Trophoblast cell (in vitro differentiated cells and primary cell): ENCODE results near the gene RBM33.

Experiments used
- DNase-seq, 2 donors: peaks; one replicate each; pipeline ENCODE4 v3.0.0-alpha.2; 2016
- H2AFZ ChIP-seq: 2 replicates; pipeline ENCODE4 v1.6.1; 2013; ENCODE audit warnings: low read length, moderate library complexity, mild to moderate bottlenecking; ENCODE audit not compliant: insufficient read depth, poor library complexity
- H2AK5ac ChIP-seq: 2 replicates; pipeline ENCODE4 v1.6.1; 2013; ENCODE audit warnings: mild to moderate bottlenecking, low read length
- H2BK120ac ChIP-seq: 2 replicates; pipeline ENCODE4 v1.6.1; 2013; ENCODE audit warnings: low read length, mild to moderate bottlenecking, moderate library complexity; ENCODE audit not compliant: insufficient read depth, poor library complexity
- H2BK12ac ChIP-seq: 2 replicates; pipeline ENCODE4 v1.6.1; 2013; ENCODE audit warnings: mild to moderate bottlenecking, low read length, moderate library complexity
- H2BK5ac ChIP-seq: 2 replicates; pipeline ENCODE4 v1.6.1; 2013; ENCODE audit warnings: low read length, low read depth, moderate library complexity, mild to moderate bottlenecking; ENCODE audit not compliant: poor library complexity
- H3K14ac ChIP-seq: 2 replicates; pipeline ENCODE4 v1.6.1; 2013; ENCODE audit warnings: mild to moderate bottlenecking, low read length
- H3K18ac ChIP-seq: 2 replicates; pipeline ENCODE4 v1.6.1; 2013; ENCODE audit warnings: mild to moderate bottlenecking, low read length
- H3K23ac ChIP-seq: 2 replicates; pipeline ENCODE4 v1.6.1; 2013; ENCODE audit warnings: low read length
- H3K27ac ChIP-seq: 2 replicates; pipeline ENCODE4 v1.5.1; 2013; ENCODE audit warnings: low read depth, mild to moderate bottlenecking, inconsistent platforms, low read length, moderate library complexity
- H3K27me3 ChIP-seq: 2 replicates; pipeline ENCODE4 v1.6.1; 2013; ENCODE audit warnings: inconsistent platforms, mild to moderate bottlenecking, low read length, moderate library complexity; ENCODE audit not compliant: insufficient read depth
- H3K36me3 ChIP-seq, 2 experiments: 1 replicate in 1 of 2; 2 replicates in 1 of 2; pipeline ENCODE4 v1.6.1; 2013; ENCODE audit warnings: low read length in 2 of 2, mild to moderate bottlenecking in 2 of 2, moderate library complexity in 1 of 2; ENCODE audit not compliant: insufficient read depth in 2 of 2, control insufficient read depth in 1 of 2
- H3K4ac ChIP-seq: 2 replicates; pipeline ENCODE4 v1.6.1; 2013; ENCODE audit warnings: low read depth, mild to moderate bottlenecking, low read length, moderate library complexity
- H3K4me1 ChIP-seq, 2 experiments: 1 replicate in 1 of 2; 2 replicates in 1 of 2; pipeline ENCODE4 v1.6.1; 2013; ENCODE audit warnings: low read length in 2 of 2, mild to moderate bottlenecking in 2 of 2, moderate library complexity in 1 of 2; ENCODE audit not compliant: insufficient read depth in 2 of 2, control insufficient read depth in 1 of 2
- H3K4me2 ChIP-seq: 2 replicates; pipeline ENCODE4 v1.6.1; 2013; ENCODE audit warnings: inconsistent platforms, mild to moderate bottlenecking, low read length, moderate library complexity
- H3K4me3 ChIP-seq: 2 replicates; pipeline ENCODE4 v1.5.1; 2013; ENCODE audit warnings: mild to moderate bottlenecking, low read depth, low read length, inconsistent platforms
- H3K79me1 ChIP-seq: one replicate; pipeline ENCODE4 v1.6.1; 2013; ENCODE audit warnings: low read length
- H3K79me2 ChIP-seq: 2 replicates; pipeline ENCODE4 v1.6.1; 2013; ENCODE audit warnings: low read length, mild to moderate bottlenecking; ENCODE audit not compliant: control insufficient read depth, insufficient read depth, poor library complexity
- H3K9ac ChIP-seq: 2 replicates; pipeline ENCODE4 v1.6.1; 2013; ENCODE audit warnings: mild to moderate bottlenecking, low read length
- H3K9me3 ChIP-seq: 2 replicates; pipeline ENCODE4 v1.6.1; 2013; ENCODE audit warnings: low read depth, mild to moderate bottlenecking, control low read depth, inconsistent platforms, low read length; ENCODE audit not compliant: insufficient read depth
- H4K12ac ChIP-seq: 2 replicates; pipeline ENCODE4 v1.6.1; 2013; ENCODE audit warnings: low read depth, mild to moderate bottlenecking, low read length, moderate library complexity
- H4K8ac ChIP-seq: 2 replicates; pipeline ENCODE4 v1.6.1; 2013; ENCODE audit warnings: low read depth, mild to moderate bottlenecking, low read length, moderate library complexity
- H4K91ac ChIP-seq: one replicate; pipeline ENCODE4 v1.6.1; 2013; ENCODE audit warnings: low read depth, mild to moderate bottlenecking, low read length, moderate library complexity
- WGBS: extraction: QIAGEN DNeasy Blood & Tissue Kit; methylation state at CpG from one replicate; pipeline ENCODE4 v1.1.7; 2013; ENCODE audit warnings: missing lambda C conversion rate; ENCODE audit not compliant: insufficient read length, insufficient coverage; ENCODE audit errors: extremely low coverage; 5-methylcytosine and 5-hydroxymethylcytosine counted together

RBM33 gene

DNA sequence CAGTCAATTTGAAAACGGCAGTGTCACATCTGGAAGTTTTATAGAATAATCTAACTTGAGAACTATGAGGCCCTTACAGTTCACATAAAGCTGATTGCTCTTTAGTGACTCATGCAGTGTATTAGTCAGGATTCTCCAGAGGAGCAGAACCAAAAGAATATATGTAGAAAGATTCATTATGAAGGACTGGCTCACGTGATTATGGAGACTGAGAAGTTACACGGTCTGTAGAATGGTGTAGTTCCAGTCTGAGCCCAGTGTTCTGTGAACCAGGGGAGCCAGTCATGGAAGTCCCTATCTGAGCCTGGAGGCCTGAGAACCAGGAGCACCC, 21.5 kb downstream of the RBM33 start:
- no peak overlapping the region for H2AFZ ChIP-seq
- H3K27me3 ChIP-seq = no peaks in the 10 kb centered on the region
- H3K79me2 ChIP-seq = peaks cover 9% of the 10 kb centered on the region
- no peak overlapping the region for H4K12ac ChIP-seq
- WGBS = no CpG with 5 or more reads among the region's 3 CpGs
- DNase-seq = peak in 1 of 2 donors; percentile 33
- no peak overlapping the region for H3K18ac ChIP-seq
- no peak overlapping the region for H3K4me3 ChIP-seq
- no peak overlapping the region for H3K14ac ChIP-seq
- H2BK12ac ChIP-seq = no peak overlapping the region
- H4K91ac ChIP-seq = no peak overlapping the region
- H2AK5ac ChIP-seq = no peak overlapping the region
- peaks cover 3% of the 10 kb centered on the region for H3K9me3 ChIP-seq
- H2BK120ac ChIP-seq = no peak overlapping the region
- H3K4me2 ChIP-seq = no peak overlapping the region
- no peak overlapping the region for H2BK5ac ChIP-seq
- no peaks in the 10 kb centered on the region for H3K79me1 ChIP-seq
- no peak overlapping the region for H3K23ac ChIP-seq
- H3K4me1 ChIP-seq = peaks cover 0 to 3% of the 10 kb centered on the region in 2 experiments
- H4K8ac ChIP-seq = no peak overlapping the region
- no peak overlapping the region for H3K9ac ChIP-seq
- no peak overlapping the region for H3K4ac ChIP-seq
- peaks cover 6 to 7% of the 10 kb centered on the region in 2 experiments for H3K36me3 ChIP-seq
- H3K27ac ChIP-seq = no peak overlapping the region

DNA sequence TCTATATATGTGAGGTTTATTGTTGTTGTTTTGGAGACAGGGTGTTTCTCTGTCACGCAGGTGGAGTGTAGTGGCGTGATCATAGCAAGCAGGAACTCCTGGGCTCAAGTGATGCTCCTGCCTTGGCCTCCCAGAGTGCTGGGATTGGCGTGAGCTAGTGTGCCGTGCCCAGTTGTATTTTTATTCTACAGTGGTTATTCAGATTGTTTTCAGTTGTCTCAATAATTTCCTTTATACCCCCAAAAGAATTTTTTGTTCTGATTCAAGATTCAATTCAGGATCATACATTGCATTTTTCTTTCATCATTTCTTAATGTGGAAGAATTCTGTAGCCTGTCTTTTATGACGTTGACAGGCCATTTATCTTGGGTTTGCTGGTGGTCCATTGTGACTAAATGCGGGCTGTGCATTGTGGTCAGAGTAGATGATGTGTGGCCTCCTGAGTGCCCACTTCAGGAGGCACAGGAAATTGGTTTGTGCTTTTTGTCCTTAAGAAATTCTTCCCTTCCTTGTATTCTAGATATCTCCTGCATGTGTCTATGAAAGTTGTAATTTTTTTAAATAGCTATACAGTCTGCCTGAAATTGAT, 22.9 kb downstream of the RBM33 start:
- peak overlapping the region; percentile 58 for H3K4ac ChIP-seq
- H3K9ac ChIP-seq = no peak overlapping the region
- no peak overlapping the region for H2BK12ac ChIP-seq
- H2BK120ac ChIP-seq = no peak overlapping the region
- no peak overlapping the region for H3K18ac ChIP-seq
- no peak overlapping the region for H3K23ac ChIP-seq
- no peaks in the 10 kb centered on the region for H3K79me1 ChIP-seq
- H4K8ac ChIP-seq = no peak overlapping the region
- peaks cover 3% of the 10 kb centered on the region for H3K9me3 ChIP-seq
- H3K79me2 ChIP-seq = peaks cover 9% of the 10 kb centered on the region
- no peak overlapping the region for H4K91ac ChIP-seq
- H4K12ac ChIP-seq = no peak overlapping the region
- peaks cover 6 to 7% of the 10 kb centered on the region in 2 experiments for H3K36me3 ChIP-seq
- no peaks in the 10 kb centered on the region for H3K27me3 ChIP-seq
- no peak overlapping the region for H3K14ac ChIP-seq
- H3K27ac ChIP-seq = no peak overlapping the region
- H2AFZ ChIP-seq = no peak overlapping the region
- H3K4me3 ChIP-seq = no peak overlapping the region
- no peak overlapping the region for H2AK5ac ChIP-seq
- H2BK5ac ChIP-seq = no peak overlapping the region
- WGBS = no CpG with 5 or more reads among the region's 6 CpGs
- no peak overlapping the region for H3K4me2 ChIP-seq
- no peak for DNase-seq
- H3K4me1 ChIP-seq = peaks cover 0 to 3% of the 10 kb centered on the region in 2 experiments

DNA sequence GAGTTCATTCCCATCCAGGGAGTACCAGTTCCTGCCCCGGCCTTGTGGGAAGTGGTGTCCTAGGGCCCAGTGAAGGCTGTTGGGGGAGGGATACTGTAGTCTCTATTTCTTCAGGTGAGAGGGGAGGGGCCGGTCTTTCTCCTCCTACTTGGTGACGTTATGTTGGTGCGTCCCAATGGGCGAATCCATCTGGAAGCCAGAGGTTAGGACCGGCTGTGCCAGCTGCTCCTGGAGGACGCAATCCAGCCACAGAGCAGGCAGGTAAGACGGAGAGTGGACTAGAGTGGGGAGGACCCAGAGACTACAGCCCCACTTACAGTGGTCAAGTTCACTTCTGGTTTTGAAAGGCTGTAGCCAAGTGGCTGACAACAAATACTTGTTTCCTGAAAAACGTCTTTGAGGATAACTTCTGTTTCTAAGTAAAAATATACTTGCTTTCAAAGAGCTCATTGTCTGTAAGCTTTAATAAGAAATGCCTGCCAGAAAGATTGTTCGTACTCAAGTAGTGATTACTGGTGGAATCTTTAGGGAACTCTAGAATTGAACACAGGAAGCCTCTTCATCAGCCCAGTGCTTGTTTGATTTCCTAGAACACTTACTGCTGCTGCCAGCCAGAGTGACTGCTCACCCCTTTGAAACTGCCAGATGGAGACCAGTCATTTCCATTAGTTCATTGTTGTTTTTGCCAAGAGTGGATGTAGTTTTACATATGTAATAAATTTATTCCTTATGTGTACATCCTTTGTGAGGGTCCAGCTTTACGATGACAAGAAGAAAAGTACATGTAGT, 25.4 kb downstream of the RBM33 start:
- Histone ChIP-seq H2AFZ (no peak overlapping the region), H3K9me3 (no peaks in the 10 kb centered on the region), H3K9ac (no peak overlapping the region), H4K91ac (no peak overlapping the region), H2BK5ac (no peak overlapping the region), H2BK12ac (no peak overlapping the region), H4K12ac (no peak overlapping the region), H3K4ac (peak overlapping the region; percentile 40), H3K4me1 (no peaks in the 10 kb centered on the region), H3K23ac (no peak overlapping the region), H3K18ac (no peak overlapping the region), H4K8ac (no peak overlapping the region), H3K27ac (no peak overlapping the region), H3K27me3 (no peaks in the 10 kb centered on the region), H3K79me2 (peaks cover 3% of the 10 kb centered on the region), H3K79me1 (no peaks in the 10 kb centered on the region), H3K14ac (no peak overlapping the region), H3K36me3 (peaks cover 8 to 9% of the 10 kb centered on the region in 2 experiments), H2AK5ac (no peak overlapping the region), H2BK120ac (no peak overlapping the region), H3K4me2 (no peak overlapping the region), H3K4me3 (no peak overlapping the region)
- no CpG with 5 or more reads among the region's 11 CpGs for WGBS
- no peak for DNase-seq

DNA sequence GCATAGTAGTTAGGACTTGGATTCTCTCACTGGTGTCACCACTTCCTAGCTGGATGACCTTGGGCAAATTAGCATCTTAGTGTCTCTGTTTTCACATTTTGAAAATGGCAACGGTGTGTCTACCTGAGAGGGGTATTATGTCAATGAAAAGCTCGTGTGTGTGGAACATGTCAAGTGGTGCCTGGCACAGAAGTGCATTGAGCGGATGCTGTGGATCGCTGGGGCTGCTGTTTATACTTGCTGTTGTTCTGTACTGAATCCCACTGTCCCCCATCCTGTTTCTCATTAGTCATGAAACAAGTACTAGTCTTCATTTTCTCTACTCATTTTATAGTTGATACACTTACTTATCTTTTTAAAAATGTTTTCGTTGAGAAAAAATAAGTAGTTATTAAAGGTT, 26.1 kb downstream of the RBM33 start:
- no peaks in the 10 kb centered on the region for H3K9me3 ChIP-seq
- H3K27me3 ChIP-seq = no peaks in the 10 kb centered on the region
- H3K4ac ChIP-seq = no peak overlapping the region
- no CpG with 5 or more reads among the region's 5 CpGs for WGBS
- H4K12ac ChIP-seq = no peak overlapping the region
- no peak overlapping the region for H4K8ac ChIP-seq
- H2AK5ac ChIP-seq = no peak overlapping the region
- DNase-seq = no peak
- H3K18ac ChIP-seq = no peak overlapping the region
- no peak overlapping the region for H2AFZ ChIP-seq
- no peak overlapping the region for H4K91ac ChIP-seq
- no peak overlapping the region for H2BK5ac ChIP-seq
- no peaks in the 10 kb centered on the region for H3K79me1 ChIP-seq
- H3K9ac ChIP-seq = no peak overlapping the region
- H3K14ac ChIP-seq = no peak overlapping the region
- no peak overlapping the region for H3K27ac ChIP-seq
- H3K23ac ChIP-seq = no peak overlapping the region
- no peak overlapping the region for H2BK12ac ChIP-seq
- H3K4me3 ChIP-seq = no peak overlapping the region
- H3K79me2 ChIP-seq = peaks cover 3% of the 10 kb centered on the region
- no peak overlapping the region for H3K4me2 ChIP-seq
- H3K4me1 ChIP-seq = no peaks in the 10 kb centered on the region
- H3K36me3 ChIP-seq = peaks cover 5 to 6% of the 10 kb centered on the region in 2 experiments
- no peak overlapping the region for H2BK120ac ChIP-seq
